Kidney (tissue), 14 donors: ENCODE measurements around the gene BRINP3. TPM values are rescaled to one million over a fixed set of nuclear protein-coding genes. Genes with fewer than 3 reads are reported as not detected.

Source experiments
- DNase-seq, 5 donors: peaks; one replicate each; pipeline ENCODE4 v3.0.0-alpha.2; 2013 to 2020
- FAIRE-seq: peaks from 2 replicates; lab custom pipeline; 2012; peaks lifted over from hg19 to GRCh38; lab: Jason Lieb, UNC
- H3K27ac ChIP-seq, 2 donors: one replicate each; pipeline ENCODE4 v1.7.0; 2013; ENCODE audit warnings: low read depth in 2 of 2, low read length in 2 of 2, inconsistent platforms in 1 of 2
- H3K27me3 ChIP-seq: one replicate; pipeline ENCODE4 v1.7.1; 2013; ENCODE audit warnings: low read length, inconsistent platforms; ENCODE audit not compliant: control insufficient read depth, insufficient read depth
- H3K36me3 ChIP-seq, 3 donors: one replicate each; pipeline versions ENCODE4 v1.7.0 to v1.7.1; 2013; ENCODE audit warnings: low read length in 3 of 3, control low read depth in 1 of 3, inconsistent platforms in 1 of 3; ENCODE audit not compliant: insufficient read depth in 3 of 3, control insufficient read depth in 2 of 3
- H3K4me1 ChIP-seq, 3 donors: one replicate each; pipeline versions ENCODE4 v1.7.0 to v1.7.1; 2013; ENCODE audit warnings: low read length in 3 of 3, inconsistent platforms in 1 of 3, low read depth in 1 of 3; ENCODE audit not compliant: control insufficient read depth in 2 of 3, insufficient read depth in 2 of 3
- H3K4me3 ChIP-seq, 3 donors: one replicate each; pipeline versions ENCODE4 v1.7.0 to v1.8.1; 2013; ENCODE audit warnings: low read length in 3 of 3, control low read depth in 1 of 3, inconsistent platforms in 1 of 3
- H3K9ac ChIP-seq, 3 donors: one replicate each; pipeline versions ENCODE4 v1.7.0 to v1.7.1; 2013; ENCODE audit warnings: low read length in 3 of 3, control low read depth in 1 of 3, inconsistent platforms in 1 of 3
- H3K9me3 ChIP-seq, 3 donors: one replicate each; pipeline versions ENCODE4 v1.7.0 to v1.7.1; 2013; ENCODE audit warnings: low read length in 3 of 3, control low read depth in 1 of 3, inconsistent platforms in 1 of 3; ENCODE audit not compliant: control insufficient read depth in 2 of 3, insufficient read depth in 1 of 3
- intact Hi-C: fragments of 100-400 bp; cut with DNase I; formaldehyde crosslinking; loops from one replicate; pipeline ENCODE4 v1.11.1; 2022
- polyA plus RNA-seq: library from polyadenylated mRNA; stranded (reverse); fragments of 350-450 nt; fragmentation: Illumina TruSeq; extraction: RNeasy Lipid Tissue Mini Kit (QIAGEN cat#74804); gene quantifications from one replicate; pipeline ENCODE4 v1.2.3, GENCODE V29; 2014; ENCODE audit warnings: low read depth, low replicate concordance; ENCODE audit not compliant: insufficient read depth
- total RNA-seq: library from RNA; stranded (reverse); fragmentation: NEBNext Ultra II Directional; extraction: Animal tissue kit (Norgen Biotek cat#: 25700); gene quantifications from one replicate; pipeline ENCODE4 v1.2.1, GENCODE V29; 2021
- TF ChIP-seq, protein P1 (sequence below): IDR thresholded peaks from 3 replicates; pipeline ENCODE4 v1.5.1; 2012; ENCODE audit warnings: mild to moderate bottlenecking, moderate library complexity, borderline replicate concordance; ENCODE audit not compliant: insufficient read depth; ENCODE audit errors: extremely low read depth
- donor health status: control.
- donor health status: control.
- donor health status: control.
- donor health status: control.
- donor health status: control.
- donor health status: DM: yes; HTN: yes; CAD: no.
- donor health status: Normal renal cell carcinoma (clear cell type).

Gene BRINP3
- total and polyA plus RNA-seq, 2 donors from 2014 or later, result 1.4 to 1.8 TPM

GRCh38 chr1:190328871-190329270 is 148.8 kb downstream of the BRINP3 start:
- Histone ChIP-seq H3K9me3 (no peaks in the 10 kb centered on the region), H3K36me3 (no peaks in the 10 kb centered on the region), H3K4me3 (no peak overlapping the region), H3K9ac (no peak overlapping the region), H3K27ac (no peak overlapping the region), H3K4me1 (no peaks in the 10 kb centered on the region), H3K27me3 (no peaks in the 10 kb centered on the region)
- FAIRE-seq (no peak), DNase-seq (no peak)
- TF ChIP-seq, protein P1, sequence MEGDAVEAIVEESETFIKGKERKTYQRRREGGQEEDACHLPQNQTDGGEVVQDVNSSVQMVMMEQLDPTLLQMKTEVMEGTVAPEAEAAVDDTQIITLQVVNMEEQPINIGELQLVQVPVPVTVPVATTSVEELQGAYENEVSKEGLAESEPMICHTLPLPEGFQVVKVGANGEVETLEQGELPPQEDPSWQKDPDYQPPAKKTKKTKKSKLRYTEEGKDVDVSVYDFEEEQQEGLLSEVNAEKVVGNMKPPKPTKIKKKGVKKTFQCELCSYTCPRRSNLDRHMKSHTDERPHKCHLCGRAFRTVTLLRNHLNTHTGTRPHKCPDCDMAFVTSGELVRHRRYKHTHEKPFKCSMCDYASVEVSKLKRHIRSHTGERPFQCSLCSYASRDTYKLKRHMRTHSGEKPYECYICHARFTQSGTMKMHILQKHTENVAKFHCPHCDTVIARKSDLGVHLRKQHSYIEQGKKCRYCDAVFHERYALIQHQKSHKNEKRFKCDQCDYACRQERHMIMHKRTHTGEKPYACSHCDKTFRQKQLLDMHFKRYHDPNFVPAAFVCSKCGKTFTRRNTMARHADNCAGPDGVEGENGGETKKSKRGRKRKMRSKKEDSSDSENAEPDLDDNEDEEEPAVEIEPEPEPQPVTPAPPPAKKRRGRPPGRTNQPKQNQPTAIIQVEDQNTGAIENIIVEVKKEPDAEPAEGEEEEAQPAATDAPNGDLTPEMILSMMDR, result no peak
- intact Hi-C loops, result no loop called here

DNA sequence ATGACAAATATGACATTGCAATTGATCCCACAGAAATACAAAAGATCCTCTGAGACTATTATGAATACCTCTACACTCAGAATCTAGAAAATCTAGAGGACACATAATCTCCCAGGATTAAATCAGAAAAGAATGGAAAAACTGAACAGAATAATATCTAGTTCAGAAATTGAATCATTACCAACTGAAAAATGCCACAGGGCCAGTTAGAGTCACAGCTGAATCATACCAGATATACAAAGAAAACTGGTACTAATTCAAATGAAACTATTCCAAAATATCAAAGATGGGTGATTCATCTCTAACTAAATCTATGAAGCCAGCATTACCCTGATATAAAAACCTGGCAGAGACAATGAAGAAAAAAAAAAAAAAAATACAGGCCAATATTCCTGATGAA is 149.3 kb downstream of the BRINP3 start:
- no peak for FAIRE-seq
- H3K36me3 ChIP-seq, result no peaks in the 10 kb centered on the region
- H3K9me3 ChIP-seq, result no peaks in the 10 kb centered on the region
- H3K4me1 ChIP-seq, result no peaks in the 10 kb centered on the region
- no peak overlapping the region for H3K27ac ChIP-seq
- intact Hi-C loops, result no loop called here
- TF ChIP-seq, protein P1, result no peak
- no peak overlapping the region for H3K4me3 ChIP-seq
- no peak for DNase-seq
- no peak overlapping the region for H3K9ac ChIP-seq
- H3K27me3 ChIP-seq, result no peaks in the 10 kb centered on the region

DNA sequence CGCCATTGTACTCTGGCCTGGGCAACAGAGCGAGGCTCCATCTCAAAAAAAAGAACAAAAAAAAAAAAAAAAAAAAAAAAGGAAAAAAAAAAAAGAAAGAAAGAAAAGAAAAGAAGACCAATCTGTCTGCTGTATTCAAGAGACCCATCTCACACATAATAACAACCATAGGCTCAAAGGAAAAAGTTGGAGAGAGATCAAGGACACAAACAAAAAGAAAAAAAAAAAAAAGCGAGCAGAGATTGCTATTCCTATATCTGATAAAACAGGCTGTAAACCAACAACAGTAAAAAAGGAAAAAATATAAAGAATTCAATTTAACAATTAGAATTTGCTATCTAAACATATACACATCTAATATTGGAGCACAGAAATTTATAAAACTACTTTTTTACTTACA is 150.4 kb downstream of the BRINP3 start:
- TF ChIP-seq, protein P1, result no peak
- Histone ChIP-seq H3K27ac (no peak overlapping the region), H3K4me1 (no peaks in the 10 kb centered on the region), H3K36me3 (no peaks in the 10 kb centered on the region), H3K4me3 (no peak overlapping the region), H3K9me3 (no peaks in the 10 kb centered on the region), H3K27me3 (no peaks in the 10 kb centered on the region), H3K9ac (no peak overlapping the region)
- no peak for DNase-seq
- intact Hi-C loops, result no loop called here
- FAIRE-seq, result no peak

- Histone ChIP-seq H3K36me3 (no peaks in the 10 kb centered on the region), H3K4me1 (no peaks in the 10 kb centered on the region), H3K27ac (no peak overlapping the region), H3K27me3 (no peaks in the 10 kb centered on the region), H3K4me3 (no peak overlapping the region), H3K9me3 (no peaks in the 10 kb centered on the region), H3K9ac (no peak overlapping the region)
- DNase-seq (no peak), FAIRE-seq (no peak)
- intact Hi-C loops, result no loop called here
- TF ChIP-seq, protein P1, result no peak
Measured at GRCh38 chr1:190323530-190323929, 154.1 kb downstream of the BRINP3 start.
